ENCODE results near the gene KRT4. TPM values are rescaled to one million over a fixed set of nuclear protein-coding genes. Genes with fewer than 3 reads are reported as not detected.

KRT4 gene
- total RNA-seq, 1 experiment from 2014 or later, result not detected

GRCh38 chr12:52788876-52789636 lies 24.9 kb downstream of the KRT4 start:
- DNase-seq, result no peak
- Histone ChIP-seq H3K36me3 (replicated peaks; ENCODE audit: control insufficient read depth, insufficient read depth, low read length) (no peaks in the 10 kb centered on the region), H3K27me3 (ENCODE audit: control insufficient read depth, insufficient read depth, low read length) (no peaks in the 10 kb centered on the region), H3K4me3 (ENCODE audit: insufficient read depth, low read depth, low read length) (no peak overlapping the region)

- no peak for DNase-seq
- no peaks in the 10 kb centered on the region for H3K36me3 ChIP-seq (replicated peaks; ENCODE audit: control insufficient read depth, insufficient read depth, low read length)
- no peak overlapping the region for H3K4me3 ChIP-seq (ENCODE audit: insufficient read depth, low read depth, low read length)
- H3K27me3 ChIP-seq (ENCODE audit: control insufficient read depth, insufficient read depth, low read length), result no peaks in the 10 kb centered on the region
Observed at GRCh38 chr12:52788192-52788875, 25.6 kb downstream of the KRT4 start.

GRCh38 chr12:52787324-52788191 lies 26.4 kb downstream of the KRT4 start:
- Histone ChIP-seq H3K27me3 (ENCODE audit: control insufficient read depth, insufficient read depth, low read length) (no peaks in the 10 kb centered on the region), H3K36me3 (replicated peaks; ENCODE audit: control insufficient read depth, insufficient read depth, low read length) (no peaks in the 10 kb centered on the region), H3K4me3 (ENCODE audit: insufficient read depth, low read depth, low read length) (no peak overlapping the region)
- no peak for DNase-seq

- Histone ChIP-seq H3K27me3 (ENCODE audit: control insufficient read depth, insufficient read depth, low read length) (no peaks in the 10 kb centered on the region; the same call in 1 of the 2 replicates), H3K4me3 (ENCODE audit: insufficient read depth, low read depth, low read length) (no peak overlapping the region), H3K36me3 (replicated peaks; ENCODE audit: control insufficient read depth, insufficient read depth, low read length) (no peaks in the 10 kb centered on the region)
- DNase-seq, result no peak
Observed at GRCh38 chr12:52784909-52785308, 29.0 kb downstream of the KRT4 start.

GRCh38 chr12:52783563-52784316 lies 30.2 kb downstream of the KRT4 start:
- H3K36me3 ChIP-seq (replicated peaks; ENCODE audit: control insufficient read depth, insufficient read depth, low read length), result no peaks in the 10 kb centered on the region
- H3K4me3 ChIP-seq (ENCODE audit: insufficient read depth, low read depth, low read length), result no peak overlapping the region
- H3K27me3 ChIP-seq (ENCODE audit: control insufficient read depth, insufficient read depth, low read length), result no peaks in the 10 kb centered on the region; the same call in 1 of the 2 replicates
- no peak for DNase-seq

- H3K4me3 ChIP-seq (ENCODE audit: insufficient read depth, low read depth, low read length), result no peak overlapping the region
- H3K27me3 ChIP-seq (ENCODE audit: control insufficient read depth, insufficient read depth, low read length), result no peaks in the 10 kb centered on the region; the same call in 1 of the 2 replicates
- no peaks in the 10 kb centered on the region for H3K36me3 ChIP-seq (replicated peaks; ENCODE audit: control insufficient read depth, insufficient read depth, low read length)
- DNase-seq, result no peak
Observed at GRCh38 chr12:52782502-52782901, 31.4 kb downstream of the KRT4 start.

- H3K36me3 ChIP-seq (replicated peaks; ENCODE audit: control insufficient read depth, insufficient read depth, low read length), result no peaks in the 10 kb centered on the region
- no peak overlapping the region for H3K4me3 ChIP-seq (ENCODE audit: insufficient read depth, low read depth, low read length)
- H3K27me3 ChIP-seq (ENCODE audit: control insufficient read depth, insufficient read depth, low read length), result no peaks in the 10 kb centered on the region; the same call in 1 of the 2 replicates
- no peak for DNase-seq
Observed at GRCh38 chr12:52781399-52782082, 32.4 kb downstream of the KRT4 start.

GRCh38 chr12:52779914-52780313 lies 34.0 kb downstream of the KRT4 start:
- Histone ChIP-seq H3K36me3 (replicated peaks; ENCODE audit: control insufficient read depth, insufficient read depth, low read length) (no peaks in the 10 kb centered on the region), H3K27me3 (ENCODE audit: control insufficient read depth, insufficient read depth, low read length) (no peaks in the 10 kb centered on the region; the same call in 1 of the 2 replicates)
- no peak for DNase-seq

GRCh38 chr12:52778833-52779232 lies 35.1 kb downstream of the KRT4 start:
- Histone ChIP-seq H3K27me3 (ENCODE audit: control insufficient read depth, insufficient read depth, low read length) (no peaks in the 10 kb centered on the region; the same call in 1 of the 2 replicates), H3K36me3 (replicated peaks; ENCODE audit: control insufficient read depth, insufficient read depth, low read length) (no peaks in the 10 kb centered on the region)
- DNase-seq, result no peak

More at GRCh38 chr12:52779914-52780313, 34.0 kb downstream of the KRT4 start:
- no peak overlapping the region for H3K4me3 ChIP-seq (ENCODE audit: insufficient read depth, low read depth, low read length)

GRCh38 chr12:52777566-52777965 lies 36.4 kb downstream of the KRT4 start:
- H3K4me3 ChIP-seq (ENCODE audit: insufficient read depth, low read depth, low read length), result no peak overlapping the region
- no peaks in the 10 kb centered on the region for H3K36me3 ChIP-seq (replicated peaks; ENCODE audit: control insufficient read depth, insufficient read depth, low read length)
- DNase-seq, result no peak
- H3K27me3 ChIP-seq (ENCODE audit: control insufficient read depth, insufficient read depth, low read length), result no peaks in the 10 kb centered on the region; the same call in 1 of the 2 replicates

More at GRCh38 chr12:52778833-52779232, 35.1 kb downstream of the KRT4 start:
- H3K4me3 ChIP-seq (ENCODE audit: insufficient read depth, low read depth, low read length), result no peak overlapping the region

GRCh38 chr12:52776913-52777395 lies 37.0 kb downstream of the KRT4 start, which contains the start of gene KRT76:
Gene KRT76 (minus strand): TSS chr12:52777345. CDS start chr12:52777291, 54 bp downstream.
- Histone ChIP-seq H3K27me3 (ENCODE audit: control insufficient read depth, insufficient read depth, low read length) (no peaks in the 10 kb centered on the region; the same call in 1 of the 2 replicates), H3K36me3 (replicated peaks; ENCODE audit: control insufficient read depth, insufficient read depth, low read length) (no peaks in the 10 kb centered on the region), H3K4me3 (ENCODE audit: insufficient read depth, low read depth, low read length) (no peak within 1 kb of the TSS)
- DNase-seq, result no peak

GRCh38 chr12:52776435-52776834 lies 37.5 kb downstream of the KRT4 start:
- no peaks in the 10 kb centered on the region for H3K36me3 ChIP-seq (replicated peaks; ENCODE audit: control insufficient read depth, insufficient read depth, low read length)
- no peak for DNase-seq
- H3K27me3 ChIP-seq (ENCODE audit: control insufficient read depth, insufficient read depth, low read length), result no peaks in the 10 kb centered on the region; the same call in 1 of the 2 replicates
- H3K4me3 ChIP-seq (ENCODE audit: insufficient read depth, low read depth, low read length), result no peak overlapping the region

GRCh38 chr12:52774629-52775250 lies 39.2 kb downstream of the KRT4 start:
- no peaks in the 10 kb centered on the region for H3K36me3 ChIP-seq (replicated peaks; ENCODE audit: control insufficient read depth, insufficient read depth, low read length)
- no peak for DNase-seq
- no peak overlapping the region for H3K4me3 ChIP-seq (ENCODE audit: insufficient read depth, low read depth, low read length)
- no peaks in the 10 kb centered on the region; the same call in 1 of the 2 replicates for H3K27me3 ChIP-seq (ENCODE audit: control insufficient read depth, insufficient read depth, low read length)
